ENCODE measurements around the gene SELENOS.

The SELENOS gene

GRCh38 chr15:101277038-101277822 is at the start of gene SELENOS:
SELENOS (minus strand) TSS chr15:101277485; CDS start chr15:101277417, 68 bp downstream.
- ATAC-seq (peak; percentile 98), DNase-seq (peak; percentile 83)
- Mint-ChIP-seq H3K27me3 (no peaks in the 10 kb centered on the region), H3K9me3 (no peaks in the 10 kb centered on the region), H3K4me3 (peak within 1 kb of the TSS; percentile 94 to 98), H3K4me1 (peaks cover 31% of the 10 kb centered on the region), H3K27ac (peak within 1 kb of the TSS; percentile 92 to 96)

- ATAC-seq, result peak; percentile 16
Measured at GRCh38 chr15:101326462-101327146, 49.3 kb upstream of the SELENOS start.

GRCh38 chr15:101326026-101326315 is 48.7 kb upstream of the SELENOS start:
- no peak overlapping the region for H3K4me3 Mint-ChIP-seq
- no peak for ATAC-seq
- peaks cover 17% of the 10 kb centered on the region for H3K4me1 Mint-ChIP-seq
- H3K27me3 Mint-ChIP-seq, result peaks cover 22% of the 10 kb centered on the region
- H3K9me3 Mint-ChIP-seq, result peaks cover 0 to 5% of the 10 kb centered on the region in 2 donors
- no peak for DNase-seq
- H3K27ac Mint-ChIP-seq, result no peak overlapping the region

More at GRCh38 chr15:101326462-101327146, 49.3 kb upstream of the SELENOS start:
- Mint-ChIP-seq H3K27me3 (peaks cover 22% of the 10 kb centered on the region), H3K4me1 (peaks cover 12% of the 10 kb centered on the region), H3K9me3 (no peaks in the 10 kb centered on the region), H3K27ac (peak overlapping the region in 1 of 2 donors; percentile 29), H3K4me3 (no peak overlapping the region)
- DNase-seq, result no peak

GRCh38 chr15:101325263-101326025 is 48.2 kb upstream of the SELENOS start:
- Mint-ChIP-seq H3K27me3 (peaks cover 22% of the 10 kb centered on the region), H3K27ac (no peak overlapping the region), H3K9me3 (peaks cover 0 to 7% of the 10 kb centered on the region in 2 donors), H3K4me1 (peaks cover 22% of the 10 kb centered on the region), H3K4me3 (no peak overlapping the region)
- no peak for ATAC-seq
- DNase-seq, result no peak

- Mint-ChIP-seq H3K9me3 (peaks cover 0 to 7% of the 10 kb centered on the region in 2 donors), H3K27me3 (peaks cover 22% of the 10 kb centered on the region), H3K27ac (no peak overlapping the region), H3K4me1 (peaks cover 26% of the 10 kb centered on the region), H3K4me3 (no peak overlapping the region)
- DNase-seq (no peak), ATAC-seq (no peak)
Measured at GRCh38 chr15:101324524-101325177, 47.4 kb upstream of the SELENOS start.

- no peak for ATAC-seq
- H3K4me1 Mint-ChIP-seq, result peaks cover 26% of the 10 kb centered on the region
Measured at GRCh38 chr15:101323793-101324523, 46.7 kb upstream of the SELENOS start.

GRCh38 chr15:101322854-101323477 is 45.7 kb upstream of the SELENOS start:
- H3K9me3 Mint-ChIP-seq, result peaks cover 0 to 7% of the 10 kb centered on the region in 2 donors
- DNase-seq (no peak), ATAC-seq (no peak)
- H3K4me3 Mint-ChIP-seq, result no peak overlapping the region
- H3K27ac Mint-ChIP-seq, result peak overlapping the region in 1 of 2 donors; percentile 33
- peaks cover 26% of the 10 kb centered on the region for H3K4me1 Mint-ChIP-seq
- peaks cover 18% of the 10 kb centered on the region for H3K27me3 Mint-ChIP-seq

More at GRCh38 chr15:101323793-101324523, 46.7 kb upstream of the SELENOS start:
- DNase-seq, result no peak
- Mint-ChIP-seq H3K4me3 (no peak overlapping the region), H3K27ac (no peak overlapping the region), H3K27me3 (peaks cover 22% of the 10 kb centered on the region), H3K9me3 (peaks cover 0 to 7% of the 10 kb centered on the region in 2 donors)

GRCh38 chr15:101322016-101322695 is 44.9 kb upstream of the SELENOS start:
- peaks cover 0 to 7% of the 10 kb centered on the region in 2 donors for H3K9me3 Mint-ChIP-seq
- DNase-seq (no peak), ATAC-seq (no peak)
- peaks cover 14% of the 10 kb centered on the region for H3K27me3 Mint-ChIP-seq
- H3K27ac Mint-ChIP-seq, result no peak overlapping the region
- peaks cover 26% of the 10 kb centered on the region for H3K4me1 Mint-ChIP-seq
- no peak overlapping the region for H3K4me3 Mint-ChIP-seq

- ATAC-seq, result peak; percentile 95
- DNase-seq, result peak; percentile 48 to 74
- Mint-ChIP-seq H3K4me1 (peaks cover 26% of the 10 kb centered on the region), H3K9me3 (peaks cover 0 to 7% of the 10 kb centered on the region in 2 donors), H3K4me3 (peak overlapping the region; percentile 86 to 91), H3K27me3 (peaks cover under 1% of the 10 kb centered on the region), H3K27ac (peak overlapping the region; percentile 94)
Measured at GRCh38 chr15:101320501-101321052, 43.3 kb upstream of the SELENOS start.

GRCh38 chr15:101318839-101319238 is 41.6 kb upstream of the SELENOS start:
- no peak for ATAC-seq

GRCh38 chr15:101318147-101318819 is 41.0 kb upstream of the SELENOS start:
- no peak overlapping the region for H3K27ac Mint-ChIP-seq
- ATAC-seq (no peak), DNase-seq (no peak)
- H3K27me3 Mint-ChIP-seq, result no peaks in the 10 kb centered on the region
- no peak overlapping the region for H3K4me3 Mint-ChIP-seq
- H3K9me3 Mint-ChIP-seq, result peaks cover 0 to 7% of the 10 kb centered on the region in 2 donors
- peaks cover 26% of the 10 kb centered on the region for H3K4me1 Mint-ChIP-seq

More at GRCh38 chr15:101318839-101319238, 41.6 kb upstream of the SELENOS start:
- Mint-ChIP-seq H3K27ac (no peak overlapping the region), H3K27me3 (no peaks in the 10 kb centered on the region), H3K9me3 (peaks cover 0 to 7% of the 10 kb centered on the region in 2 donors), H3K4me3 (no peak overlapping the region), H3K4me1 (peaks cover 26% of the 10 kb centered on the region)
- no peak for DNase-seq

- ATAC-seq, result no peak
- no peak overlapping the region for H3K4me3 Mint-ChIP-seq
- no peak overlapping the region for H3K27ac Mint-ChIP-seq
- H3K9me3 Mint-ChIP-seq, result peaks cover 0 to 7% of the 10 kb centered on the region in 2 donors
- DNase-seq, result no peak
- peaks cover 21% of the 10 kb centered on the region for H3K4me1 Mint-ChIP-seq
- no peaks in the 10 kb centered on the region for H3K27me3 Mint-ChIP-seq
Measured at GRCh38 chr15:101317336-101317872, 40.1 kb upstream of the SELENOS start.

GRCh38 chr15:101316529-101316928 is 39.2 kb upstream of the SELENOS start:
- no peak for ATAC-seq
- no peak for DNase-seq
- H3K4me3 Mint-ChIP-seq, result no peak overlapping the region
- H3K27me3 Mint-ChIP-seq, result no peaks in the 10 kb centered on the region
- H3K27ac Mint-ChIP-seq, result no peak overlapping the region
- peaks cover 0 to 7% of the 10 kb centered on the region in 2 donors for H3K9me3 Mint-ChIP-seq
- H3K4me1 Mint-ChIP-seq, result peaks cover 14% of the 10 kb centered on the region

Data from stimulated activated naive CD8-positive, alpha-beta T cell treated with anti-CD3 and anti-CD28 coated beads, Interleukin-15, amount 100 ng/mL, for 72 hours (primary cell).